ELF-1 (cell line): ENCODE measurements around the gene ANKRD65.
A peak's percentile ranks its signal among the peaks of the same experiment; 100 is the strongest.

Source experiments
- DNase-seq: peaks from one replicate; pipeline ENCODE4 v3.0.0-alpha.2; 2016; ENCODE audit warnings: low read depth, low spot score

ANKRD65 gene

DNA sequence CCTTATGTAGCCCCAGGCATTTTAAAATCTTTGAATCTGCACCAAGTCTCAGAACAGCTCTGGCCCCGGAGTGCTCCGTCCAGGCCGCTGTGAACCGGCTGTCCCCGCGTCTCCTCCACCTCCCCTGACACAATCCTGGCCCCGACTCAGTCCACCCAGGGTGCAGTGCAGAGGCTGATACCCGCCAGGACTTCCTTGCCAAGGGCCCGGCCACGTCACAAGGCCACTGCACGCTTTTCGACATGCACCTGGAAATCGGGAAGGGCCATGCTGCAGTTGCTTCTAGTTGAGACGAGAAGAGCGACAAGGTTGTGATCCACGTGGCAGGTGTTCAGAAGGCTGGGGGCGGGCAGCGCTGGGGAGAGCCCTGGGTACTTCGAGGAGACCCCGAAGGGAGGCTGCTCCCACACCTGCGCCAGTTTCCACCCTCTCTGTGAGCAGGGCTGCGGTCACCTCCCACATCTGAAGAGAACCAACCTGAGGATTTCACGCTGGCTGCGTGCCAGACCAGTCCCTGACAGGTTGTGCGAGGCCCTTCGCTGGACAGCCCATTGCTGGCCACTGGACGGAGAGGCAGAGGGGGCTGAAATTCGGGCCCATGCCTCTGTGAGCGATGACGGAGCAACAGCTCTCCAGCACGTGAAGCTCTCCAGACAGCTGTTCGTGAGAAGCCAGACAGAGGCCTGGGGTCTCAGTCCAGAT is 21.1 kb upstream of the ANKRD65 start:
- DNase-seq, result no peak

GRCh38 chr1:1441002-1441888 is 20.2 kb upstream of the ANKRD65 start:
- DNase-seq, result peak; percentile 67

GRCh38 chr1:1440262-1441001 is 19.4 kb upstream of the ANKRD65 start:
- DNase-seq, result no peak

DNA sequence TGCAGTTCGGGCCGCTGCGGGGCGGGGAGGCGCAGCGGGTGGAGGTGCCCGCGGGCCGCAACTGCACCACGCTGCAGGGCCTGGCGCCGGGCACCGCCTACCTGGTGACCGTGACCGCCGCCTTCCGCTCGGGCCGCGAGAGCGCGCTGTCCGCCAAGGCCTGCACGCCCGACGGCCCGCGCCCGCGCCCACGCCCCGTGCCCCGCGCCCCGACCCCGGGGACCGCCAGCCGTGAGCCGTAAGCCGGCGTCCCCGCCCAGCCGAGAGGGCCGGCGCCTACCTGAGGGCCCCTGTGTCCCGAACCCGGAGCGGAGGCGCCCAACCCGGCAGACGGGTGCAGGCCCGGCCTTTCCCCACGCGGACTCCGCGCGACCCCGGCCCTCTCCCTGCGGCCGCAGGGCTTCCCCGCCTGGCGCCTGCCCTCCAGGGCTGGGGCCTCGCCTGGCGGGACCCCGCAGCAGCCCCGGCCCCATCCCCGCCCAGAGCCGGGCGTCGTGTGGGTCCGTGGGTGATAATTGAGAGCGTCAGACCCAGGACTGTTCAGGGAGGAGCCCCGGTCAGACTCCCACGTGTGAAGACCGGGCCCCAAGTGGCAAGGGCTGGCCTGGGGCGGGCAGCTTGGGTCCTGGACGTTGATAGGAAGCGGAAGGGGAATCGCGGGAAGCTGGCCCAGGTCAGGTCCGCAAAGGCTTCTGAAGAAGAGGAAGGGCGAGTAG is 18.6 kb upstream of the ANKRD65 start:
- DNase-seq, result no peak

DNA sequence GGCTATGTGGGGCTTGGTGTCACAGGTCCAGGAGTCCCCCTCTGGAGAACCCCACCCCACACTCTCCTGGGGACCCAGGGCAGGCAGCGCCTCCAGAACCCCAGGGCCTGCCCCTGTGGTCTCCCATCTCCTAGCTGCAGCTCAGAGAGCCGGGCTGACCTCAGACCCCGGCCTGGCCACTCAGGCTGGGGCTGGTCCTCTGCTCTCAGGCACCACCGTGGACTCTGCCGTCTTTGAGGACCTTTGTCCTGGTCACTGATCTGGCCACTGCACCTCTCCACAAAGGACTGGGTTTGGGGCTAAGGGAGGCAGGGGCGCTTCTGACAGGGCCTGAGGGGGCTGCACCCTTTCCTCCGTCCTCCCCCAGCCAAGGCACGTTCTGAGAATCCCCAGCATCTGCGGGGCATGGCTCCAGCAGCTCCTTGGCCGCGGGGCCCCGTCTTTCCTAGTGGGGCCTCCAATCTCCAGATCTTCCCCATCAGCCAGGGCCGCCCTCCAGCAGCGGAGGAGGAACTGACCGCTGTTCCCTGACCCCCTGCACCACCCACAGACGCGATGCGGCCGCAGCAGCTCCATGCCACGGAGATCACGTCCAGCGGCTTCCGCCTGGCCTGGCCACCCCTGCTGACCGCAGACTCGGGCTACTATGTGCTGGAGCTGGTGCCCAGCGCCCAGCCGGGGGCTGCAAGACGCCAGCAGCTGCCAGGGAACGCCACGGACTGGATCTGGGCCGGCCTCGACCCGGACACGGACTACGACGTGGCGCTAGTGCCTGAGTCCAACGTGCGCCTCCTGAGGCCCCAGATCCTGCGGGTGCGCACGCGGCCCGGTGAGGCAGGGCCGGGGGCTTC is 17.7 kb upstream of the ANKRD65 start:
- DNase-seq, result no peak

- no peak for DNase-seq
These were observed 16.9 kb upstream of the ANKRD65 start for GRCh38 chr1:1437904-1438376.

GRCh38 chr1:1437033-1437903 is 16.2 kb upstream of the ANKRD65 start:
- no peak for DNase-seq

GRCh38 chr1:1436630-1437032 is 15.6 kb upstream of the ANKRD65 start:
- DNase-seq, result no peak

GRCh38 chr1:1435911-1436629 is 15.0 kb upstream of the ANKRD65 start:
- DNase-seq, result no peak

DNA sequence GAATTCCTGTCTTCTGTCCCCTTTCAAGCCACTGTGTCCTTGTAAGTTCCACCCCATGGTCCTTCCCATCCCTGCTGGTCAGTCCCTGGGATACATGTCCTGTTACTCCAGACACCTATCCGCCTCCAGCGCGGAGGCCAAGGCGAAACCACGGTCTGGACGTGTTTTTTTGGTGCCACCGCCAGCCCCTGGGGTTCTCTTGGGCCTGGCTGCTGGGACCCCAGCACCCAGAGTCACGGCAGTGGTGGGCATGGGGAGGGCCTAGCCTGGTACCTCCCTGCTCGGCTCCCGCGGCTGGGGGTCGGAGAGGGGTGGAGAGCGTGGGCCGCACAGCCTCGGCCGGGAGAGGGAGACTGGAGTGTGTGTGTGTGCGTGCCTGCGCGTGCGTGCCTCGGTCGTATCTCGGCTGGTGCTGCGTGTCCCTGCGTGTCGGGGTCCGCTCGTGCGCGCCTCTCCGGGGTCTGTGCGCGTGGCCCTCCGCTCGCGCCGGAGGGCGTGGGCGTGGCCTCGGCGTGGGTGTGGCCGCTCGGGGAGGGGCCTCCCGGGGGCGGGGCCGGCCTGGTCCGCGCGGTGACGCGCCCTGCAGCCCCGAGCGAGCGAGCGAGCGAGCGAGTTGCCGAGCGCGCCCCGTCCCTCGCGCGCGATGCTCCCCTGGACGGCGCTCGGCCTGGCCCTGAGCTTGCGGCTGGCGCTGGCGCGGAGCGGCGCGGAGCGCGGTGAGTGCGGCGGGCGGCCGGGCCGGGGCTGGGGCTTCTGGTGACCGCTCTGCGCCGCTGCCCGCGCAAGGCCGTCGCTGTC is 14.2 kb upstream of the ANKRD65 start, which contains the start of gene VWA1:
TSS of gene VWA1 (plus strand) at position 585 of the 798 bp plus-strand sequence. CDS start at position 644, 59 bp downstream.
- no peak for DNase-seq

- DNase-seq, result no peak
These were observed 13.7 kb upstream of the ANKRD65 start for GRCh38 chr1:1434824-1435105.

DNA sequence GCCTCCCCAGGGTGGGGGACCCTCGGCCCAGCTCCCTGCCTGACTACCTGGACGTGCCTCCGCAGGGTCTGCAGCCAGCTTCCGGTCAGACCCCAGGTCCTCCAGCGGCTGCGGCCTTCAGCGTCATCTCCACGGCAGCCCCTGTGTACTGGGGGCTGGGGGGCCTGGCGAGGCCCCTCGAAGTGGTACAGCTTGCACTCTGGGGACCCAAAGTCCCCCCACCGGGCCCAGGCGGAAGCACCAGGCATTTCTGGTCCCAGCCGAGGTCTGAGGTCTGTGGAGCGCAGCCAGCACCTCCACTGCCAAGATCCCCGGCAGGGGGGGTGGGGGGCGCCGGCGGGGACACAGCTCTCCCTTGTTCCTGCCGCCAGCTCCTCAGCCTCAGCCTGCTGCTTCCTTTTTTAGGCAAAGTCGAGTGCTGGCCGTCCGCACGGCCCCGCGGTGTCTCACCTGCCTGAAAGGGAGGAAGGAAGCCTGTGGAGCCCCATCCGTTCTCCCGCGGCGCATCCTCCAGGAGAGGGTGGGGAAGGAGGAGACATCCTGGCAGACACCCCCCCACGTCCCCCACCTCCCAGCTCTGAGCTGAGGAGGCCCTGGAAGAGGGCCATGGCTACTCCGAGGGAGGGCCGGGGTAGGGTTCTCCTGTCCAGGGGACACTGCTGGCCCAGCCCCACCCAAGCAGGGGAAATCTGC is 13.2 kb upstream of the ANKRD65 start:
- peak; percentile 60 for DNase-seq

GRCh38 chr1:1433804-1434130 is 12.7 kb upstream of the ANKRD65 start:
- peak; percentile 62 for DNase-seq

DNA sequence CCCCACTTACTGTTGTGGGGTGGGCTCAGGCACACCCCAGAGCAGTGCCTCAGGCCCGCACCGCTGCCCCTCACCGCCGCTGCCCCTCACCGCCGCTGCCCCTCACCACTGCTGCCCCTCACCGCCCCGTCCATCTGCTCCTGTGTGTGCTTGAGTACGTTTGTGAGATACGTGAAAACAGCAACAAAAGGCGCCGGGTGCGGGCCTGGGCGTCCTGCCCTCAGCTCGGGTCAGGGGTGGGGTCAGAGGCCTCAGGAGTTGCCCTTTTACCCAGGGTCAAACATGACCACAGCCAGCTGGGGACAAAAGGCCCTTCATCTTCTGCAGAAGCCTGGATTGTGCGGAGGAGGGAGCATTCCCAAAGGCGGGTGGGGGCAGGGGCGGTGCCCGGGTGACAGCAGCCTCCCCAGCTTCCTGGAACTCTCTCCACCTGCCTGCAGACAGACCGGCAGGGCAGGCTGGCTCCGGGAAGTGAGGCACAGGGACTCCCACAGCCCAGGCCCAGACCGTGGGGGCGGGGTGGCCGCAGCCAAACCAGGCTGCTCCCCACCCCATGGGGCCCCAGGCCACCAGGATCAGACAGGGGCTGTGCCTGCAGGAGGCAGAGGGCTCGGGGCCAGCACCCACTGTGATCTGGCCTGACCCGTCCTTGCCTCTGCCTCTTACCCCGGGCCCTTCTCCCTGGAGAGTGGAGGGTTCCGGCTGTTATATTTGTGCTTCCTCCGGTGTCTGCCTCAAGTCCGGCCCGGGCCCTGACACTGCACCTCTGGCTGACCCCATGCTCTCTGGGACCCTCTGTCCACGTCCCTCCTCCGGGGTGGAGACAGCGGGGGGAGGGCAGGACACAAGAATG is 12.1 kb upstream of the ANKRD65 start:
- peak; percentile 93 for DNase-seq

- DNase-seq, result no peak
These were observed 11.3 kb upstream of the ANKRD65 start for GRCh38 chr1:1432274-1432950.

DNA sequence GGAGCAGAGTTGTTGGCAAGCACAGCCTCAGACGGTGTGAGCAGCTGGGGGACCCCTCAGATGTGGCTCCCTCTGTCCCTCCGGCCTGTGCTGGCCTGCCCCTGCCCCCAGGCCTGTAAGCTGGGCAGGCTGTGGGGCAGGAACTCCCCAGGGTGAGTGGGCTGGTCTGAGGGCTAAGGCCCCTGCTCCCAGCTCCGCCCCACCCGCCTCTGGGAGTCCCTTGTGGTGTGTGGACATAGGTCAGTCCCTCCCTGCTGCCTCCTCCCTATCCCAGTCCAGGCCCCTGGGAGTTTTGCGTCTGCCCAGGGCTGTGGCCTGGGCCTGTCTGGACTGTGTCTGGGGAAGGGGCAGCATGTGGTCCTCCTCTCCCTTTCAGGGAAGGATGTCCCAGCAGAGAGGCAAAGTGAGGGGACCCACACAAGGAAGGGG is 10.8 kb upstream of the ANKRD65 start:
- DNase-seq, result peak; percentile 73
